Esophagus muscularis mucosa (tissue), 4 donors: Measurements from ENCODE around the gene MYO1E. TPM values are rescaled to one million over a fixed set of nuclear protein-coding genes. Genes with fewer than 3 reads are reported as not detected.

Experiments
- DNase-seq: peaks from one replicate; pipeline ENCODE4 v3.0.0-alpha.2; 2017; ENCODE audit errors: extremely low spot score
- H3K27ac ChIP-seq, 4 donors: fragments of 200-600 bp; sonication (generic); replicated peaks in 1 of 4; 1 replicate in 3 of 4; 2 replicates in 1 of 4; pipeline ENCODE4 v1.5.1; 2016 to 2019; ENCODE audit warnings: mild to moderate bottlenecking in 1 of 4
- H3K27me3 ChIP-seq, 4 donors: fragments of 200-600 bp; sonication (generic); one replicate each; pipeline versions ENCODE4 v1.5.1 to v1.6.0; 2016 to 2019
- H3K36me3 ChIP-seq, 4 donors: fragments of 200-600 bp; sonication (generic); one replicate each; pipeline ENCODE4 v1.5.1; 2016 to 2019
- H3K4me1 ChIP-seq, 4 donors: fragments of 200-600 bp; sonication (generic); one replicate each; pipeline ENCODE4 v1.5.1; 2016 to 2019
- H3K4me3 ChIP-seq, 4 donors: fragments of 200-600 bp; sonication (generic); 1 replicate in 2 of 4; 2 replicates in 2 of 4; pipeline ENCODE4 v1.5.1; 2016 to 2019; ENCODE audit warnings: mild to moderate bottlenecking in 4 of 4, moderate library complexity in 1 of 4
- H3K9me3 ChIP-seq, 4 donors: fragments of 200-600 bp; sonication (generic); 1 replicate in 3 of 4; 2 replicates in 1 of 4; pipeline ENCODE4 v1.5.1; 2016 to 2019
- CTCF ChIP-seq, 3 experiments: fragments of 200-600 bp in 2 of 3; fragments of 450-650 bp in 1 of 3; sonication (generic) in 2 of 3; IDR thresholded peaks; one replicate each; pipeline ENCODE4 v1.5.1; 2017 to 2019; ENCODE audit warnings: antibody characterized with exemption in 3 of 3, mild to moderate bottlenecking in 2 of 3, moderate library complexity in 1 of 3
- EP300 ChIP-seq: sonication (generic); formaldehyde crosslinking; IDR thresholded peaks from one replicate; pipeline ENCODE4 v1.6.1; 2017; ENCODE audit warnings: antibody characterized with exemption
- POLR2A ChIP-seq: fragments of 450-650 bp; IDR thresholded peaks from one replicate; pipeline ENCODE4 v1.6.1; 2017; ENCODE audit warnings: antibody characterized with exemption, moderate library complexity, mild to moderate bottlenecking, low read depth
- POLR2AphosphoS5 ChIP-seq, 2 donors: sonication (generic); formaldehyde crosslinking; IDR thresholded peaks; one replicate each; pipeline ENCODE4 v1.6.1; 2017; ENCODE audit warnings: antibody characterized with exemption in 2 of 2
- WGBS: methylation state at CpG from one replicate; pipeline ENCODE4 v1.1.5; 2018; 5-methylcytosine and 5-hydroxymethylcytosine counted together
- intact Hi-C: fragments of 100-400 bp; cut with DNase I; formaldehyde crosslinking; loops from one replicate; pipeline ENCODE4 v1.15.1; 2023
- total RNA-seq, 4 donors: library from RNA; depleted of rRNA; stranded (reverse); fragments of >200 nt; gene quantifications; one replicate each; pipeline versions ENCODE4 v1.1.0 to v1.2.1, GENCODE V29; 2016

The MYO1E gene
- total RNA-seq, 4 donors from 2014 or later = 32.7 to 39.9 (median 37.6) TPM

DNA sequence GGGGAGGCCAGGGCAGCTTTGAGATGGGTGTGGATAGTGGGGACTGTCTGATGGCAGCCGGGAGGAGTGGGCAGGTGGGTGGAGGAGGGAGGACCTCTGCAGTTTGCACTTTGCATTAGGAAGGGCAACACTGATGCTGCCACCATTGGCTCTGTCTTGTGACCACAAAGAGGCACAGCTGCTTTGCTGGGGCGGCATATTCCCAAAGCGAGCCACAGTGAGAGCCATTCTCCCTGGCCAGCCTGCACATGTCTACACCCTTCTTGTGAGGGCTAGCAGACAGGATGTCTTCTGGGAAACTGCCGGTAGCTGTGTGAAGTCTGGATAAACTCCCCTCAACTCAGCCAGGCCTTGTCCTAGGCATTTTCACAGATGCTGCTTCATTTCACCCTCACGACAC is 229.4 kb downstream of the MYO1E start:
- Histone ChIP-seq H3K4me1 (peaks cover 5 to 12% (median 8%) of the 10 kb centered on the region in 4 donors), H3K36me3 (peaks cover 0 to 60% (median 32%) of the 10 kb centered on the region in 4 donors), H3K27ac (no peak overlapping the region), H3K27me3 (no peaks in the 10 kb centered on the region), H3K9me3 (no peaks in the 10 kb centered on the region), H3K4me3 (no peak overlapping the region)
- intact Hi-C loops = no loop called here
- WGBS = 100% methylated on average over 5 of the region's 5 CpGs
- no peak for DNase-seq
- TF ChIP-seq POLR2A (no peak), EP300 (no peak), POLR2AphosphoS5 (IDR thresholded peaks at IDR 0.05) (no peak), CTCF (IDR thresholded peaks at IDR 0.05) (no peak)

GRCh38 chr15:59140422-59141226 is 232.0 kb downstream of the MYO1E start:
- no peak overlapping the region for H3K27ac ChIP-seq
- DNase-seq = no peak
- intact Hi-C loops = no loop called here
- TF ChIP-seq EP300 (no peak), POLR2AphosphoS5 (IDR thresholded peaks at IDR 0.05) (no peak), CTCF (IDR thresholded peaks at IDR 0.05) (no peak), POLR2A (no peak)
- peaks cover 0 to 5% (median 0%) of the 10 kb centered on the region in 4 donors for H3K4me1 ChIP-seq
- no peaks in the 10 kb centered on the region for H3K27me3 ChIP-seq
- no peak overlapping the region for H3K4me3 ChIP-seq
- WGBS = 85% methylated on average over 9 of the region's 9 CpGs
- peaks cover 24 to 63% (median 53%) of the 10 kb centered on the region in 4 donors for H3K36me3 ChIP-seq
- H3K9me3 ChIP-seq = no peaks in the 10 kb centered on the region

GRCh38 chr15:59138243-59138642 is 234.4 kb downstream of the MYO1E start:
- intact Hi-C loops = no loop called here

DNA sequence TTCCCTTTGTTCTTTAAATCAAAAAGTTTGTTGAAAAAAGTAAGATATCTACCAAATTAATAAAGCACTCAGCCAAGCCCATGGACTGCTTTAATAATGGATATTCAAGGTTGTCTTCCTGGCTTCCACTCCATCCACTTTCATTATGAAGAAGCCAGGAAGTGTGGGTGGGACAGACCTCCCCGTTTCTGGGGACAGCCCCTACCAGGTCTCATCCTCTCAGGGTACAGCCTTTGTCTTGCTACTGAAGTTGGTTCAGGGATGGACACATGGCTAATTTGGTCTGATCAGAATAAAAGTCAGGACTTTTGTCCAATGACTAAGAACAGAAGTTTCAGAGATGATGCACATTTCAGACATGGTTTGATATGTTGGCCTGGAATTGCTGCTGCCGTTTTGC is 235.1 kb downstream of the MYO1E start:
- WGBS = 58% methylated on average over 2 of the region's 2 CpGs
- H3K9me3 ChIP-seq = no peaks in the 10 kb centered on the region
- DNase-seq = no peak
- TF ChIP-seq POLR2AphosphoS5 (IDR thresholded peaks at IDR 0.05) (no peak), POLR2A (no peak), EP300 (no peak), CTCF (IDR thresholded peaks at IDR 0.05) (no peak)
- peaks cover 0 to 5% (median 0%) of the 10 kb centered on the region in 4 donors for H3K4me1 ChIP-seq
- H3K27ac ChIP-seq = no peak overlapping the region
- peaks cover 30 to 58% (median 41%) of the 10 kb centered on the region in 4 donors for H3K36me3 ChIP-seq
- no peak overlapping the region for H3K4me3 ChIP-seq
- intact Hi-C loops = no loop called here
- H3K27me3 ChIP-seq = no peaks in the 10 kb centered on the region

More at GRCh38 chr15:59138243-59138642, 234.4 kb downstream of the MYO1E start:
- Histone ChIP-seq H3K27ac (no peak overlapping the region), H3K4me1 (peaks cover 0 to 5% (median 0%) of the 10 kb centered on the region in 4 donors), H3K9me3 (no peaks in the 10 kb centered on the region), H3K4me3 (no peak overlapping the region), H3K27me3 (no peaks in the 10 kb centered on the region), H3K36me3 (peaks cover 30 to 62% (median 46%) of the 10 kb centered on the region in 4 donors)
- TF ChIP-seq EP300 = no peak
- peak in 2 of 3 experiments; percentile 15 to 30 for TF ChIP-seq CTCF (IDR thresholded peaks at IDR 0.05)
- WGBS = 63% methylated on average over 5 of the region's 7 CpGs
- DNase-seq = no peak
